Panc1 (cell line): ENCODE measurements around the gene TNRC6C.

Experiments used
- TCF7L2 ChIP-seq: IDR thresholded peaks from 2 replicates; pipeline ENCODE4 v1.6.1; 2011; ENCODE audit warnings: mild to moderate bottlenecking, low read depth, low read length, inconsistent platforms
- TF ChIP-seq, protein P1 (sequence below): fragments of 450-650 bp; IDR thresholded peaks from 2 replicates; pipeline ENCODE4 v1.5.1; 2017; ENCODE audit warnings: mild to moderate bottlenecking

DNA sequence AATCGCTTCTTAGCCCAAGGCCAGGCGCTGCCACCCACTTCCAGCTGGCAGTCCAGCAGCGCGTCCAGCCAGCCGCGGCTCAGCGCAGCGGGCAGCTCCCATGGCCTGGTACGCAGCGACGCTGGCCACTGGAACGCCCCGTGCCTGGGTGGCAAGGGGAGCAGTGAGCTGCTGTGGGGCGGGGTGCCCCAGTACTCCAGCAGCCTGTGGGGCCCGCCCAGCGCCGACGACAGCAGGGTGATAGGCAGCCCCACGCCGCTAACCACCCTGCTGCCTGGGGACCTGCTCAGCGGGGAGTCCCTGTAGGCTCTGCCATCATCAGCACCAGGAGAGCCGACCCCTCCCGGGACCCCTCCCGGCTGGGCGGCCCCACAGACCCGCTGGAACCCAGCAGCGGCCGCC is 146.0 kb downstream of the TNRC6C start:
- TF ChIP-seq TCF7L2: no peak
- TF ChIP-seq, protein P1, sequence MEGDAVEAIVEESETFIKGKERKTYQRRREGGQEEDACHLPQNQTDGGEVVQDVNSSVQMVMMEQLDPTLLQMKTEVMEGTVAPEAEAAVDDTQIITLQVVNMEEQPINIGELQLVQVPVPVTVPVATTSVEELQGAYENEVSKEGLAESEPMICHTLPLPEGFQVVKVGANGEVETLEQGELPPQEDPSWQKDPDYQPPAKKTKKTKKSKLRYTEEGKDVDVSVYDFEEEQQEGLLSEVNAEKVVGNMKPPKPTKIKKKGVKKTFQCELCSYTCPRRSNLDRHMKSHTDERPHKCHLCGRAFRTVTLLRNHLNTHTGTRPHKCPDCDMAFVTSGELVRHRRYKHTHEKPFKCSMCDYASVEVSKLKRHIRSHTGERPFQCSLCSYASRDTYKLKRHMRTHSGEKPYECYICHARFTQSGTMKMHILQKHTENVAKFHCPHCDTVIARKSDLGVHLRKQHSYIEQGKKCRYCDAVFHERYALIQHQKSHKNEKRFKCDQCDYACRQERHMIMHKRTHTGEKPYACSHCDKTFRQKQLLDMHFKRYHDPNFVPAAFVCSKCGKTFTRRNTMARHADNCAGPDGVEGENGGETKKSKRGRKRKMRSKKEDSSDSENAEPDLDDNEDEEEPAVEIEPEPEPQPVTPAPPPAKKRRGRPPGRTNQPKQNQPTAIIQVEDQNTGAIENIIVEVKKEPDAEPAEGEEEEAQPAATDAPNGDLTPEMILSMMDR: no peak
